RCC 7860 (cell line): ENCODE data around the gene SEMA6B.
A peak's percentile ranks its signal among the peaks of the same experiment; 100 is the strongest.
"Not testable (repeated sequence)": the region's sequence is repeated elsewhere in the genome, so short reads cannot be mapped to it uniquely, and the experiment has no call there.

Experiments used
- DNase-seq: peaks from one replicate; pipeline ENCODE4 v3.0.0-alpha.2; 2015; ENCODE audit warnings: low spot score
- FAIRE-seq: peaks from 2 replicates; lab custom pipeline; 2012; peaks lifted over from hg19 to GRCh38; lab: Jason Lieb, UNC

Gene SEMA6B

GRCh38 chr19:4575267-4576015 lies 16.0 kb upstream of the SEMA6B start:
- DNase-seq (peak; percentile 92), FAIRE-seq (peak; percentile 83)

- DNase-seq (no peak), FAIRE-seq (no peak)
Observed at GRCh38 chr19:4573682-4574081, 14.2 kb upstream of the SEMA6B start.

- DNase-seq = no peak
Observed at GRCh38 chr19:4571305-4571917, 11.9 kb upstream of the SEMA6B start.

GRCh38 chr19:4570916-4571304 lies 11.4 kb upstream of the SEMA6B start:
- no peak for DNase-seq
- FAIRE-seq = no peak

More at GRCh38 chr19:4571305-4571917, 11.9 kb upstream of the SEMA6B start:
- no peak for FAIRE-seq

GRCh38 chr19:4570402-4570801 lies 10.9 kb upstream of the SEMA6B start:
- FAIRE-seq = no peak
- no peak for DNase-seq

GRCh38 chr19:4568886-4569285 lies 9.4 kb upstream of the SEMA6B start:
- FAIRE-seq = no peak

GRCh38 chr19:4567584-4568071 lies 8.1 kb upstream of the SEMA6B start:
- DNase-seq = no peak
- FAIRE-seq = no peak

More at GRCh38 chr19:4568886-4569285, 9.4 kb upstream of the SEMA6B start:
- DNase-seq = no peak

- no peak for DNase-seq
- no peak for FAIRE-seq
Observed at GRCh38 chr19:4566402-4567051, 7.0 kb upstream of the SEMA6B start.

- FAIRE-seq, DNase-seq: not testable (repeated sequence)
Observed at GRCh38 chr19:4563562-4563961, 4.1 kb upstream of the SEMA6B start.

- not testable (repeated sequence) for FAIRE-seq, DNase-seq
Observed at GRCh38 chr19:4562085-4562484, 2.6 kb upstream of the SEMA6B start.

- DNase-seq (no peak), FAIRE-seq (no peak)
Observed at GRCh38 chr19:4557971-4558941, 1.2 kb downstream of the SEMA6B start.

GRCh38 chr19:4557144-4557970 lies 2.1 kb downstream of the SEMA6B start:
- FAIRE-seq = no peak
- no peak for DNase-seq

GRCh38 chr19:4556597-4557127 lies 2.8 kb downstream of the SEMA6B start:
- DNase-seq = no peak
- no peak for FAIRE-seq

GRCh38 chr19:4555657-4556561 lies 3.6 kb downstream of the SEMA6B start:
- no peak for DNase-seq
- FAIRE-seq = no peak

GRCh38 chr19:4554717-4555116 lies 4.8 kb downstream of the SEMA6B start:
- no peak for FAIRE-seq
- no peak for DNase-seq

- no peak for FAIRE-seq
- DNase-seq = no peak
Observed at GRCh38 chr19:4553775-4554174, 5.7 kb downstream of the SEMA6B start.

- no peak for FAIRE-seq
Observed at GRCh38 chr19:4553092-4553695, 6.3 kb downstream of the SEMA6B start.

GRCh38 chr19:4552525-4552819 lies 7.0 kb downstream of the SEMA6B start:
- FAIRE-seq (no peak), DNase-seq (no peak)

More at GRCh38 chr19:4553092-4553695, 6.3 kb downstream of the SEMA6B start:
- no peak for DNase-seq
